Measurements from ENCODE around the gene SORL1-AS1.

Gene SORL1-AS1

GRCh38 chr11:121451986-121452608 is 670 bp downstream of the SORL1-AS1 start, which contains the start of gene SORL1:
TSS of gene SORL1 (plus strand) at chr11:121452314. CDS start at chr11:121452332, 18 bp downstream.
- peak; percentile 90 for DNase-seq

DNA sequence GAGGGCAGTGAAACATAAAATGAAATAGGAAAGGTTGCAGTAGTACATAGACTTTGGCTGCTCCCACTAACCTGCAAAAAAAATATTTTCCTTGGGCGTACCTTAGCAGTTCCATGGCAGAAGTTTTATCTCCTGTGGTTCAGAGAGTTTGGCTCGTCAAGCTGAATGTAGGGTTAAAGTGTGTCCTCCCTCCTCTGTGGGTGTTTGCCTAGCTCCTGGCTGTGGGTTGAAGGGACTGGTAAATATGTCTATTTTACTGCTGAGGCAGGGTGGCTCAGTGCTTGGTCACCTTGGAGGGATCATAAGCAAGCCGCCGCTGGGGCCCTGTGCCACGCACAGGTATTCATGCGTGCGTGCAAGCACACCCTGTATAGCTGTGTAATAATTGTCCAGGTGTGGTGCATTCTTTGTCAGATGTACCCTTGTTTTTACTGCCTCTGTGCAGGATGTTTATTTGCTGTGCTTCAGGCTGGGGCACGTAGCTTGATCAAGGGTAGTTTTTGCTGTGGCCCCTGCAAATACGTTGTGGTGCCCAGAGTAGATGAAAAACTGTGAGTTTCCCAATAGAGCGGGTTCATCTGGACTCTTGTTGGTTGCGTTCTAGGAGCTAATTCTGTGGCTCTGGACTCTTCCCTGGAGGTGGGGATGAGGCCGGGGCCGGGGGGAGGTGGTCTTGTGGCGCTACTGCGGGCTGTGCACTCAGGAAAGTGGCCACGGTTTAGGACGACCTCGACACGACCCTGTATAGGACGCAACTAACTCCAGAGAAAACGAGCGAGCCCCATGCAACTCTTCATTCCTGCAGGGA is 1.4 kb downstream of the SORL1-AS1 start:
- DNase-seq = peak; percentile 76

GRCh38 chr11:121450401-121450800 is 2.4 kb downstream of the SORL1-AS1 start:
- no peak for DNase-seq

DNA sequence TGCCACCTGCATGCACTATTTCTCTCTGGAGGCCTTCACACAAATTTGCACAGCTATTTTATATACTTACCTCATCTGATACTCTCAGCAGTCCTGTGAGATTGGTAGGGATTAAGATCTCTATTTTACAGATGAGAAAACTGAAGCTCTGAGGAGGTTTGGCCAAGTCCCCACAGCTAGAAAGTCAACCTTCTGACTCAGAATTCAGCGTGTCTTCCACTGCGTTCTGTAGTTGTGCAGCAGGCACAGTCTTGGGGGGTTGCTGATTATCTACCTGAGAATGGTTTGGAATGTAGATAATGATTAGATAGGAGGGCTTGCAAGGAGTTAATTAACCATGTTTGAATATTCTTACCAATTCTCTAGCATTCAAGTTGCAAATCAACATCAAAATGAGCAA is 3.1 kb downstream of the SORL1-AS1 start:
- no peak for DNase-seq

GRCh38 chr11:121449123-121449522 is 3.6 kb downstream of the SORL1-AS1 start:
- no peak for DNase-seq

DNA sequence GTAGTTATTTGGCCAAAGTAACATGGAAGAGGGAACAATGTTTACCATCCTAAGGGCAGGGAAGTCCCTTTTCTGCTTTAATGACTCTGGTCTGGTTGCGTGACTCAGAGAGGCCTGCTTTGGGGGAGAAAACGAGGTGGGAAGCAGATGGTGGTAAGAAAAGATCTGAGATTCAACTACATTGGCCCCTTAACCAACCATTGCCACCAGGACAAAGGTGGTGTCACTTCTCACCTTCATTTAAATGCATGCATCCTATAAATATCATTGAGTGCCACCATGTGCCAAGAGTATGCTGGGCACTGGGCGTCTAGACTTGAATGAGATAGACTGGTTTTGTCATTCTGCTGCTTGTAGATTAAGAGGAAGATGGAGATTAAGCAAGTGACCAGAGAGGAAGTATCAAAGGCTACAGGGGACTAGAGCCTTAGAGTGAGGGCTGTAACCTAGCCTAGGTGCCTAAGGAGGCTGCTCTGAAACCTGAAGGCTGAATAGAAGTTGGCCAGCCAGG is 4.3 kb downstream of the SORL1-AS1 start:
- no peak for DNase-seq

DNA sequence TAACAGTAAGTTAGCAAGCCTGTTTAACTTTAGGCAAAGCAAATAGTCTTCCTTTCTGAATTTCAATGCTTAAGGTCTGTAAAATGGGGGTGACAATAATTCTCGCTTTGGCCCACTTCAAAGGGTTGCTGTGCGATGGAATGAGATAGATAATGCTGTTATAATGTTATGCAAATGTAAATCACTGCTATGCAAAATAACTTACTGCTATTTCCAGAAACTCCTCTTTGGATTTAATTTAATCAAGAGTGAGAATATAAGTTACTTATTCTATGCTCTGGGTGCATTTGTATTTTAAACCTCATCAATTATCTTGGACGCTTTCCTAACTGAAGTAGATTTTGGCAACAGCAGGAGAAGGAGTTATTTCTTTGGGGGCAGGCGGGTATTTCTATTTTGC is 4.8 kb downstream of the SORL1-AS1 start:
- no peak for DNase-seq

GRCh38 chr11:121446752-121447156 is 6.0 kb downstream of the SORL1-AS1 start:
- no peak for DNase-seq

GRCh38 chr11:121445071-121445768 is 7.5 kb downstream of the SORL1-AS1 start:
- DNase-seq = no peak

DNA sequence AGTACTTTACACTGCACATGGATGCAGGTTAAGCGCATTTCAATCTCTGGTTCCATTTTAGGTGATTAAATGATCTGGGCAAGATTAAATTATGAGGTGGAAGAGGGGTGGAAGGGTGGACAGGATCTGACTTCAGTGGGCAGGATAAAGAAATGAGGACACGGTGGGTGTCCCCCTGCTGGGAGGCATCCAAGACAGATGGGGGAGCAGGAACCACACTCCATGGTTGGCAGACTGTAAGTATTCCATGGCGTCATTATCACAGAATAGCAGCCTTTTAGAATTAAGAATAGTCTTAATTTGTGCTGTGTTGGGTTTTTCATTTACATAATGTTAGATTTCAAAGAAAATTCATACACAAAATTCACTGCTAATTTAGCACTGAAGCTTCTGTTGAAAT is 8.2 kb downstream of the SORL1-AS1 start:
- no peak for DNase-seq

GRCh38 chr11:121443688-121444275 is 9.0 kb downstream of the SORL1-AS1 start:
- DNase-seq = no peak

DNA sequence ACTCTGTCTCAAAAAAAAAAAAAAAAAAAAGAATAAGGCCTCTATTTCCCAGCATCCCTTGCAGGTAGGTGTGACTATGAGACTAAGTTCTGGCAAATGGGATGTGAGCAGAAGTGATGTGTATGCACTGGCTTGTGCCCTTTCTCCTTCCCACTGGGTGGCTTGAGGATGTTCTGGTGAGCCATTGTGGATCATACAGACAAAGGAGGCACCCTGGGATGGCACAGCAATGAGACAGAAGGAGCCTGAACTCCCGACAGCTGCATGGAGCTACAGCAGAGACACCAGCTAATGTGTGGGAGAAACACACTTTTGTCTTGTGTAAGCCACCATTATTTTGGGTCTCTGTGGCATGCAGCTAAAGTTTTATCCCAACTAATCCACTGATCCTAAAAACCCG is 11.2 kb downstream of the SORL1-AS1 start:
- no peak for DNase-seq

GRCh38 chr11:121439759-121440158 is 13.0 kb downstream of the SORL1-AS1 start:
- no peak for DNase-seq

DNA sequence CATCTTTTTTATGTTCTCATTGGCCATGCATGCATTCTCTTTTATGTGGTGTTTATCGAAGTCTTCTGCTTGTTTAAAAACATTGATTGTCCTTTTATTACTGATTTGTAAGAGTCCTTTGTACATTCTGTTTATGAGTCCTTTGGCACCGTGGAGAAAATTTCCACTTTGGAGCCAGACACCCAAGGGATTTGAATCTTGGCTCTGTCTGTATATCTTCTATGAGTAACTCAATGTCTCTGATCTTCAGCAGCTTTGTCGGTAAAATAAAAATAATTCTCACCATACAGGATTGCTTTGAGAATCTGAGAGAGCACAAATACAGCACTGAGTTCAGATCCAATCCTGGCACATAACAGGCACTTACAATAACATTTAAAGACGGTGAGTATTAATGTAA is 13.4 kb downstream of the SORL1-AS1 start:
- no peak for DNase-seq

DNA sequence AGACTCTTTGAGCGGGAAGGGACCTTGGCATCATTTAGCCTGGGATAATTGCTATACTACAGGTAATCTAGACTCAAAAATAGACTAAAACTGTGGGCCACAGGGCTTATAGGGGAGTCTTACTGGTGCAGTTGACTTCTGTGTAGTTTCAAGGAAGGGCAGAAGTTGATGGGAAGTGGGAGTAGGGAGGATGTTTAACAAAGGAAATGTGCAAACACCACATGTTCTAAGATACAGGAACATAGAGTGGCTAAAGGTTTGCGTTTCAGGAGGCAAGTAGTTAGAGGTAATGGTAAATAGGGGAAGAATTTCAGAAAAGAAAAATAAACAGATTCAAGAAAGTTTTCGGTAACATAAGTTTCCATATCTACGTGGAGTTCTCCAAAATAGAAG is 15.1 kb downstream of the SORL1-AS1 start:
- no peak for DNase-seq

DNA sequence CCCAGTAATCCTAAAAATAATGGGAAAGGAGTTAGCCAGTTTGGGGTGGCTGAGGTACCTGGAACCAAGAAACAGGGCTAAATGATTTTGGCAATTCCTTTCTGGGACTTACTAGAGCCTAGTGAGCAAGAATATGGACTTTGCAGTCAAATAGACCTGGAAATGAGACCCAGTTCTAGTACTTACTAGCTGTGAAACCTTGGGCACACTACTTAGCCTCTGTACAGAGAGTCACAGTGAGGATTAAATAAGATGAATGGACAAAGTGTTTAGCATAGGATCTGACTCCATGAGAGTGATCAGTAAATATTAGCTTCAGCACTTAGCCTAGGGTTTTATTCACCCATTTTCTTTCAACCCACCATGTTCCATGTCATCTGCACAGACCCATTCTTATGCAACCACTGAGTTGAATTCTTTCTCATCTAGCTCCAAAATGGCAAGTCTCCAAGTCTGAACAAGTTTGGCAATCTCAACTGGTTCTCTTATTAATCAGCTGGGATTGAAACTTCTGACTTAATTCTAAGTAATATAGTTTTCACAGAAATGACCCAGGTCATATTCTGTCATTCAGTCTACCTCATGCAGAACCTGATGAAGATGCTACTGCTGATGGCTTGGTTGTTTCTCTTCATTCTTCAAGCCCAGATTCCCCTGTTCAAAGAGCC is 15.6 kb downstream of the SORL1-AS1 start:
- DNase-seq = no peak

GRCh38 chr11:121435551-121436511 is 16.9 kb downstream of the SORL1-AS1 start:
- DNase-seq = no peak

- no peak for DNase-seq
Measured at GRCh38 chr11:121435132-121435531, 17.6 kb downstream of the SORL1-AS1 start.

DNA sequence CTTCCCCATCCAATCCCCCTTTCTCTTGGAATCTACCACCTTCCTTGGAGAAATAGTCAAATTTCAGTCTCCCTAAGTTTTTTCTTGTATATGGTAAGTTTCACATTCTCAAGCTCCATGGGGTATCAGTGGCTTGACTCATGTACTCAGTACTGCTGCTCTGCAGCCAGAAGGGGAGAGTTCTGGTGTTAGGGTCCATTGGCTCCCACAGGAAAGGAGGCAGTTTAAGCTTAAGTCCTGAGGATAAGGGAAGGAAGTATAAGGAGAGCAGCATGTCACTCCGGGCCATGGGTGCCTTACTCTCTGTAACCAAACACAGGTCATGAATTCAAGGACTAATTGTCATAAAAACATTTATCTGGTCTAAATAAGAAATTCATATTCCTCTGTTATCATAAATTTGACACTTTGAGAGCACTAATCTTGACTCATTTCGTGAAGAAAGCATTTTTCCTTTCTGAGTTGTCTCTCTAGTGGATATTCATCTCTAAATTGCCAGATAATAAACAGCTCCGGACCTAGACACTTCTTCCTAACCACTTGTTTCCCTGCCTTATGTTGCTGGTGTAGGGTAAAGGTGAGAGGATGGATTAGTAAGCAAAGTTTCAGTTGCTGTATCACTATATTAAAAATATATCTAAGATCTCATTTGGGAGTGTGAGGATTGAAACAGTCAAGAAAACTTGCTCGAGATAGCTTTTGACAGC is 20.8 kb downstream of the SORL1-AS1 start:
- DNase-seq = no peak

- DNase-seq = no peak
Measured at GRCh38 chr11:121429556-121429955, 23.2 kb downstream of the SORL1-AS1 start.

Measured in right kidney (tissue), 1 donor.